PC-9 (cell line): ENCODE data around the gene IGSF21. TPM values are rescaled to one million over a fixed set of nuclear protein-coding genes. Genes with fewer than 3 reads are reported as not detected.

Experiments used
- BruUV-seq: library from RNA; stranded (reverse); fragments of 400-500 nt; replicated peaks from 2 replicates; lab custom pipeline; 2021; lab: Mats Ljungman, UMichigan
- CTCF ChIA-PET: fragments of 300-600 bp; sonication (Branson Sonifier 250); formaldehyde crosslinking; loops from one replicate; lab custom pipeline; 2022; ENCODE audit warnings: antibody characterized with exemption; lab: Charles Lee
- POLR2A ChIA-PET: fragments of 300-600 bp; sonication (Branson Sonifier 250); formaldehyde crosslinking; loops from one replicate; lab custom pipeline; 2022; ENCODE audit warnings: antibody characterized with exemption; ENCODE audit not compliant: unreplicated experiment; lab: Charles Lee
- DNase-seq, 2 experiments: peaks; one replicate each; pipeline versions ENCODE4 v3.0.0 to v3.0.0-alpha.2; 2015 to 2022; ENCODE audit warnings: mixed read lengths in 1 of 2
- H2AFZ ChIP-seq: fragments of 200-600 bp; sonication (generic); 2 replicates; pipeline ENCODE4 v1.8.1; 2017; ENCODE audit warnings: antibody characterized with exemption
- H3F3A ChIP-seq: fragments of 200-600 bp; sonication (generic); 2 replicates; pipeline ENCODE4 v1.8.1; 2017; ENCODE audit warnings: antibody characterized with exemption, mild to moderate bottlenecking, low read depth; ENCODE audit not compliant: insufficient read depth
- H3K27ac ChIP-seq: fragments of 200-600 bp; sonication (generic); 2 replicates; pipeline ENCODE4 v1.6.1; 2016; ENCODE audit warnings: mixed run types
- H3K27me3 ChIP-seq: fragments of 200-600 bp; sonication (generic); 2 replicates; pipeline ENCODE4 v1.6.1; 2016; ENCODE audit warnings: low read depth, mixed run types; ENCODE audit not compliant: insufficient read depth
- H3K36me3 ChIP-seq: fragments of 200-600 bp; sonication (generic); 2 replicates; pipeline ENCODE4 v1.6.1; 2016; ENCODE audit warnings: low read depth, mixed run types
- H3K4me1 ChIP-seq: fragments of 200-600 bp; sonication (generic); replicated peaks from 2 replicates; pipeline ENCODE4 v1.6.1; 2016; ENCODE audit warnings: mixed run types; ENCODE audit not compliant: insufficient read depth
- H3K4me2 ChIP-seq: fragments of 200-600 bp; sonication (generic); 2 replicates; pipeline ENCODE4 v1.6.1; 2017; ENCODE audit warnings: mixed run types
- H3K4me3 ChIP-seq: fragments of 200-600 bp; sonication (generic); 2 replicates; pipeline ENCODE4 v1.6.1; 2016; ENCODE audit warnings: mixed run types
- H3K79me2 ChIP-seq: fragments of 200-600 bp; sonication (generic); 2 replicates; pipeline ENCODE4 v1.6.1; 2017; ENCODE audit warnings: low read depth, mixed run types
- H3K9me2 ChIP-seq: fragments of 200-600 bp; sonication (generic); 2 replicates; pipeline ENCODE4 v1.8.1; 2017; ENCODE audit warnings: mild to moderate bottlenecking; ENCODE audit not compliant: insufficient read depth
- H3K9me3 ChIP-seq: fragments of 200-600 bp; sonication (generic); 2 replicates; pipeline ENCODE4 v1.8.1; 2016; ENCODE audit warnings: low read depth; ENCODE audit not compliant: insufficient read depth
- H4K20me1 ChIP-seq: fragments of 200-600 bp; sonication (generic); 2 replicates; pipeline ENCODE4 v1.8.1; 2017; ENCODE audit not compliant: insufficient read depth
- EZH2 ChIP-seq: fragments of 200-600 bp; sonication (generic); IDR thresholded peaks from 2 replicates; pipeline ENCODE4 v1.8.0; 2017; ENCODE audit warnings: antibody characterized with exemption, low read depth
- intact Hi-C: fragments of 100-400 bp; cut with micrococcal nuclease; formaldehyde crosslinking; loops from one replicate; pipeline ENCODE4 v1.10.0; 2022; ENCODE audit not compliant: unreplicated experiment
- total RNA-seq: library from RNA; stranded (reverse); gene quantifications from 2 replicates; pipeline ENCODE4 v1.2.3, GENCODE V29; 2021
- TF ChIP-seq, protein P1 (sequence below): fragments of 200-600 bp; sonication (generic); conservative IDR thresholded peaks from 2 replicates; pipeline ENCODE4 v1.6.1; 2017; ENCODE audit warnings: mixed run types, antibody characterized with exemption, mild to moderate bottlenecking, moderate library complexity

The IGSF21 gene
- total RNA-seq, 1 experiment from 2014 or later = not detected

DNA sequence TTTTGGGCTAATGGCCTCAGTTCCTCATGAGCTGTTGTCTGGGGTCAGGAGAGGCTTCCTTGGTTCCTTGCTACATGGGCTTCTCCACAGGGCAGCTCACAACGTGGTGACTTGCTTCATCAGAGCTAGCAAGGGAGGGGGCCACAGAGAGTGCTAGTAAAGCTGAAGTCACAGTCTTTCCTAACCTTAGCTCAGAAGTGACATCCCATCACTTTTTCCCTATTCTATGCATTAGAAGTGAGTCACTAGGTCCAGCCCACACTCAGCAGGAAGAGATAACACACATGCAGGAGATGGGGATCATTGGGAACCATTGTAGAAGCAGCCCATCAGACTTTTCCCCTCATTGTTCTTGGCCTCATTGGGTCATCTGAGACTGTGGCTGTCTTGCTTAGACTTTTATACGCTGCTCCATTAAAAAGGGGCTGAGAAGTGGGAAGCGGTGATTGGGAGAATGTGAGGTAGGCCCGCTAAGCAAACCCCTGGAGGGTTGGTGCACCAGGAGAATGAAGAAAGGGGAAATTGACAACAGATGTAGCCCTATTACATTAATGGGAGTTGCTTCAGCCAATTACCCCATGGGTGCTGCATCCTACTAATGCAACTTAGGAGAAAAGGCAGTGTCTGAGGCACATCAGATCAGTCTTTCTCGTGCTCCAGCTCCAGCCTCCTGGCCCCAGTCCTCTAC is 22.1 kb upstream of the IGSF21 start:
- Histone ChIP-seq H3K27me3 (peaks cover 18% of the 10 kb centered on the region; the same call in 1 of the 2 replicates), H2AFZ (no peak overlapping the region), H3K9me3 (no peaks in the 10 kb centered on the region), H3K36me3 (no peaks in the 10 kb centered on the region), H4K20me1 (no peaks in the 10 kb centered on the region), H3K27ac (no peak overlapping the region), H3K4me2 (no peak overlapping the region), H3K79me2 (no peaks in the 10 kb centered on the region), H3F3A (no peaks in the 10 kb centered on the region), H3K9me2 (no peaks in the 10 kb centered on the region), H3K4me3 (no peak overlapping the region), H3K4me1 (no peaks in the 10 kb centered on the region)
- ChIA-PET POLR2A (no interaction called here), CTCF (no interaction called here)
- no peak for DNase-seq
- no peak for TF ChIP-seq EZH2
- TF ChIP-seq, protein P1, sequence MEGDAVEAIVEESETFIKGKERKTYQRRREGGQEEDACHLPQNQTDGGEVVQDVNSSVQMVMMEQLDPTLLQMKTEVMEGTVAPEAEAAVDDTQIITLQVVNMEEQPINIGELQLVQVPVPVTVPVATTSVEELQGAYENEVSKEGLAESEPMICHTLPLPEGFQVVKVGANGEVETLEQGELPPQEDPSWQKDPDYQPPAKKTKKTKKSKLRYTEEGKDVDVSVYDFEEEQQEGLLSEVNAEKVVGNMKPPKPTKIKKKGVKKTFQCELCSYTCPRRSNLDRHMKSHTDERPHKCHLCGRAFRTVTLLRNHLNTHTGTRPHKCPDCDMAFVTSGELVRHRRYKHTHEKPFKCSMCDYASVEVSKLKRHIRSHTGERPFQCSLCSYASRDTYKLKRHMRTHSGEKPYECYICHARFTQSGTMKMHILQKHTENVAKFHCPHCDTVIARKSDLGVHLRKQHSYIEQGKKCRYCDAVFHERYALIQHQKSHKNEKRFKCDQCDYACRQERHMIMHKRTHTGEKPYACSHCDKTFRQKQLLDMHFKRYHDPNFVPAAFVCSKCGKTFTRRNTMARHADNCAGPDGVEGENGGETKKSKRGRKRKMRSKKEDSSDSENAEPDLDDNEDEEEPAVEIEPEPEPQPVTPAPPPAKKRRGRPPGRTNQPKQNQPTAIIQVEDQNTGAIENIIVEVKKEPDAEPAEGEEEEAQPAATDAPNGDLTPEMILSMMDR = no peak
- BruUV-seq = no TSS peak
- intact Hi-C loops = no loop called here

GRCh38 chr1:18088077-18088594 is 19.5 kb upstream of the IGSF21 start:
- ChIA-PET CTCF (no interaction called here), POLR2A (no interaction called here)
- H2AFZ ChIP-seq = no peak overlapping the region
- H3K4me1 ChIP-seq = no peaks in the 10 kb centered on the region
- TF ChIP-seq EZH2 = no peak
- no peaks in the 10 kb centered on the region for H3F3A ChIP-seq
- H3K9me3 ChIP-seq = no peaks in the 10 kb centered on the region
- H3K27me3 ChIP-seq = peaks cover 8% of the 10 kb centered on the region; the same call in 1 of the 2 replicates
- H3K4me2 ChIP-seq = no peak overlapping the region
- intact Hi-C loops = no loop called here
- H4K20me1 ChIP-seq = no peaks in the 10 kb centered on the region
- no peaks in the 10 kb centered on the region for H3K9me2 ChIP-seq
- DNase-seq = no peak
- H3K36me3 ChIP-seq = no peaks in the 10 kb centered on the region
- H3K4me3 ChIP-seq = no peak overlapping the region
- H3K79me2 ChIP-seq = no peaks in the 10 kb centered on the region
- BruUV-seq = no TSS peak
- no peak overlapping the region for H3K27ac ChIP-seq

DNA sequence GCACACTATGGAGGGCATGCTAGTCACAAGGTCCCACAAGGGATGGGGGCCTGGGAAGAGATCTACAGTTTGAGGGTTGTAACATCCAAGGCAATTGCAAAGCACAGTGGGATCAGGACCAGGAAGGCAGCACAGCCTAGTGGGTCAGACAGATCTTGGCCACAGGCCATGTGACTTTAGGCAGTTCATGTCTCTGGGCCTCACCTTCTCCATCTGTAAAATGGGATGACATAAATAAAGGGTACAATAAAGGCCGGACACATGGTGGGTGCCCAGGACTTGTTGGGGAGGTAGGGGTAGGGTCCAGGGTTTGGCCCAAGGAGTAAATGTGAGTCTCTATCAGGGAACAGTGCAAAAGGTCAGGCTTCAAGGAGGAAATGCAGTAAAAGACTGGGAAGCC is 18.1 kb upstream of the IGSF21 start:
- no peaks in the 10 kb centered on the region for H3K79me2 ChIP-seq
- no peaks in the 10 kb centered on the region for H3K4me1 ChIP-seq
- no peaks in the 10 kb centered on the region for H3F3A ChIP-seq
- BruUV-seq = no TSS peak
- H2AFZ ChIP-seq = no peak overlapping the region
- DNase-seq = no peak
- CTCF ChIA-PET = no interaction called here
- no peaks in the 10 kb centered on the region for H3K36me3 ChIP-seq
- H3K27ac ChIP-seq = no peak overlapping the region
- intact Hi-C loops = no loop called here
- H4K20me1 ChIP-seq = no peaks in the 10 kb centered on the region
- no peak overlapping the region for H3K4me2 ChIP-seq
- H3K9me3 ChIP-seq = no peaks in the 10 kb centered on the region
- TF ChIP-seq, protein P1 = no peak
- TF ChIP-seq EZH2 = no peak
- POLR2A ChIA-PET = no interaction called here
- H3K4me3 ChIP-seq = no peak overlapping the region
- H3K27me3 ChIP-seq = peaks cover 9% of the 10 kb centered on the region; the same call in 1 of the 2 replicates
- H3K9me2 ChIP-seq = no peaks in the 10 kb centered on the region
